Left ventricle myocardium superior (tissue), 1 donor: ENCODE data around the gene NCOA3. TPM values are rescaled to one million over a fixed set of nuclear protein-coding genes. Genes with fewer than 3 reads are reported as not detected.

ENCODE experiments used
- ATAC-seq: fragments of 200-7000 bp; cut with Tn5 transposase; one replicate; pipeline ENCODE4 v1.9.1; 2020; ENCODE audit warnings: mild to moderate bottlenecking, moderate library complexity
- DNase-seq: peaks from one replicate; pipeline ENCODE4 v3.0.0-alpha.2; 2020
- intact Hi-C: fragments of 100-400 bp; cut with micrococcal nuclease; formaldehyde crosslinking; loops from one replicate; pipeline ENCODE4 v1.11.0; 2022
- total RNA-seq: library from RNA; stranded (reverse); fragmentation: NEBNext Ultra II Directional; extraction: Animal tissue kit (Norgen Biotek cat#: 25700); gene quantifications from one replicate; pipeline ENCODE4 v1.2.1, GENCODE V29; 2021
- donor health status: DM: no; HTN: yes; CAD: no; lungs with severe emphysema.

Gene NCOA3
- total RNA-seq, 1 donor from 2014 or later, result 23.3 TPM

DNA sequence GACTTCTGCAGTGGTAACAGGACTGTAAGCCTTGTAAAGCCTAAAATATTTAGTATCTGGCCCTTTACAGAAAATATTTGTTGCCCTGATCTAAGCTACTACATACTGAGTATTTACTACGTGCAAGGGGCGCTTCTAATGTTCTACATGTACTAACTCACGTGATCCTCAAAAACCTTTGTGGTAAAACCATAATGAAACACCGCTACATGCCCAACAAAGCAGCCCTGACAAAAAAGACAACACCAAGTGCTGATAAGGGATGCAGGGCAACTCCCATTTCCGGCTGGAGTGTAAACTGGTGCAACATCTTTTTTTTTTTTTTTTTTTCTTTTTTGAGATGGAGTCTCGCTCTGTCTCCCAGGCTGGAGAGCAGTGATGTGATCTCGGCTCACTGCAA is 198.6 kb downstream of the NCOA3 start:
- ATAC-seq (no peak), DNase-seq (no peak)
- intact Hi-C loops, result no loop called here

GRCh38 chr20:47701612-47702011 is 199.9 kb downstream of the NCOA3 start:
- intact Hi-C loops, result no loop called here
- ATAC-seq, result no peak
- no peak for DNase-seq

DNA sequence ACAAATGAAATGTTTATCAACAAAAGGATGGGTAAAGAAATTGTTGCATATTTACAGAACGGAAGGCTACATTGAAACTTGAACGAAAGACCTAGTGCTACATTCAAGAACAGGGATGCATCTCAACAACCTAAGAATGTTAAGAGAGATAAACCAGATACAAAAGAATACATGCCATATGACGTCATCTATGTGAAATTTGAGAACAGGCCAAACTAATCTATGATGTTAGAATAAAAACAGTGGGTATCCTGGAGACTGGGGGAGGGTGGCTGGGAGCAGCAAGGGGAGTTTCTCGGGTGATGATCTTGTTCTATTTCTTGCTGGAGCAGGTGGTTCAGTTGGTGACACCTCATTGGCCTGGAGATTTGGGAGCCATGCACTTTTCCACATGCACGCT is 202.1 kb downstream of the NCOA3 start:
- intact Hi-C loops, result no loop called here
- ATAC-seq (no peak), DNase-seq (no peak)

DNA sequence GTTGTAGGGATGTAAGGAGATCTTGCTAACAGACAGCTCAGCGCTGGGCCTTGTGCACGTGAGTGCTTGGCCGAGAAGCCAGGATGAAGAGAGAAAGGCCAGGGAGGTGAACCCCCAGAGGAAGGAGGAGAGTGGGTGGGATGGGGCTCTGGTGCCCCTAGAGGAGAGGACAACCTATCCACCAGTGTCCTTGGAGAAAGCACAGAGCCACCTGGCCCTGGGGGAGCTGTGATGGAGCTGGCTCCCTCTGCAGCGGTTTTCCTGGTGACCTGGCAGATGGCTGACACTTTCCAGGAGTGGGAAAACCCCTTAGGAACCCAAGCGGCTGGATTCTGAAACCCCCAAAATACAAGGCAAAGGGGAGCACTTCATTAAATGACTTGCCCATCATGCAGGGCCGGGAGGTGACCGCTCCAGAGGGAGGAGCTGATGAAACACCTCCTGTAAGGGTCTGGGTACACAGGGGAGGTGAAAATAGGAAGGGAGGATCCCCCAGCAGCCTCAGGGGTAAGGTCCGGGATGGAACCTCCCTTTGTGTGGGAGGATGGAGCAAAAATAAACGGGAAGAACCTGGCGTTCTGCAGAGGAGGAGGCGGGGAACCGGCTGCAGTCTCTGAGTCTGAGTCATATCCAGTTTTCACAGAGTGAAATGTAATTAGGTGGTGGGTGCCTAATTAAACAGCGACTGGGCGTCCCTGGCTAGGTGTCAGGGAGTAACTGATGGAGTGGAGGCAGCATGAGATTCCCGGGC is 203.2 kb downstream of the NCOA3 start:
- intact Hi-C loops, result no loop called here
- DNase-seq (peak; percentile 44), ATAC-seq (peak; percentile 80)

- DNase-seq (no peak), ATAC-seq (peak; percentile 67)
- intact Hi-C loops, result no loop called here
These were observed 203.8 kb downstream of the NCOA3 start for GRCh38 chr20:47705497-47705856.

GRCh38 chr20:47706345-47706744 is 204.7 kb downstream of the NCOA3 start:
- intact Hi-C loops, result no loop called here
- ATAC-seq (no peak), DNase-seq (no peak)

Other genes with a start within 250 kb of the NCOA3 start
- gene ZMYND8, start 145.2 kb upstream of the NCOA3 start, total RNA-seq, result 40.1 TPM